IMR-90 (cell line): Measurements from ENCODE around the gene LHPP. TPM values are rescaled to one million over a fixed set of nuclear protein-coding genes. Genes with fewer than 3 reads are reported as not detected.

ENCODE experiments used
- ATAC-seq: fragments of 200-7000 bp; cut with Tn5 transposase; 2 replicates; pipeline ENCODE4 v1.9.1; 2020; ENCODE audit warnings: low read depth, mild to moderate bottlenecking, moderate library complexity
- BruUV-seq: library from RNA; stranded (reverse); fragments of 400-500 nt; replicated peaks from 2 replicates; lab custom pipeline; 2021; lab: Mats Ljungman, UMichigan
- CTCF ChIA-PET: fragments of 300-600 bp; formaldehyde crosslinking; extraction: SDS; loops from one replicate; lab custom pipeline; 2021; ENCODE audit warnings: antibody characterized with exemption; lab: Yijun Ruan, JAX
- POLR2A ChIA-PET: fragments of 300-600 bp; sonication (Branson Sonifier 250); formaldehyde crosslinking; loops from one replicate; lab custom pipeline; 2022; ENCODE audit warnings: antibody characterized with exemption; ENCODE audit not compliant: unreplicated experiment; lab: Charles Lee
- DNase-seq: peaks from one replicate; pipeline ENCODE4 v3.0.0; 2013
- H2AFZ ChIP-seq: replicated peaks from 2 replicates; pipeline ENCODE3; 2013; ENCODE audit warnings: low read length, mild to moderate bottlenecking; ENCODE audit not compliant: poor library complexity
- H2AK5ac ChIP-seq: 2 replicates; pipeline ENCODE4 v1.6.1; 2013; ENCODE audit warnings: low read depth, low read length, inconsistent platforms
- H2AK9ac ChIP-seq: replicated peaks from 2 replicates; pipeline ENCODE3; 2013; ENCODE audit warnings: mild to moderate bottlenecking, low read depth, low read length, moderate library complexity; ENCODE audit not compliant: poor library complexity
- H2BK120ac ChIP-seq: 2 replicates; pipeline ENCODE4 v1.6.1; 2013; ENCODE audit warnings: low read depth, low read length, inconsistent platforms
- H2BK15ac ChIP-seq: 3 replicates; pipeline ENCODE4 v1.6.1; 2013; ENCODE audit warnings: low read depth, low read length, inconsistent platforms
- H2BK20ac ChIP-seq: 2 replicates; pipeline ENCODE4 v1.6.1; 2013; ENCODE audit warnings: low read depth, mild to moderate bottlenecking, inconsistent platforms, low read length, moderate library complexity
- H2BK5ac ChIP-seq: 2 replicates; pipeline ENCODE4 v1.6.1; 2013; ENCODE audit warnings: mild to moderate bottlenecking, low read depth, low read length, inconsistent platforms; ENCODE audit not compliant: poor library complexity, severe bottlenecking
- H3K14ac ChIP-seq: replicated peaks from 2 replicates; pipeline ENCODE4 v1.6.1; 2013; ENCODE audit warnings: low read depth, low read length, inconsistent platforms
- H3K18ac ChIP-seq: 2 replicates; pipeline ENCODE4 v1.6.1; 2013; ENCODE audit warnings: low read depth, low read length, control low read depth
- H3K23ac ChIP-seq: 2 replicates; pipeline ENCODE4 v1.6.1; 2013; ENCODE audit warnings: low read depth, low read length, inconsistent platforms
- H3K27ac ChIP-seq: 2 replicates; pipeline ENCODE4 v1.5.1; 2013; ENCODE audit warnings: mild to moderate bottlenecking, control low read depth, low read length; ENCODE audit not compliant: insufficient read depth
- H3K27me3 ChIP-seq: 2 replicates; pipeline ENCODE4 v1.6.1; 2013; ENCODE audit warnings: low read length; ENCODE audit not compliant: control insufficient read depth, insufficient read depth
- H3K36me3 ChIP-seq: 2 replicates; pipeline ENCODE4 v1.6.1; 2013; ENCODE audit warnings: low read length, mixed read lengths; ENCODE audit not compliant: control insufficient read depth, insufficient read depth
- H3K4ac ChIP-seq: 2 replicates; pipeline ENCODE4 v1.6.1; 2013; ENCODE audit warnings: low read depth, low read length, inconsistent platforms
- H3K4me1 ChIP-seq: 2 replicates; pipeline ENCODE4 v1.6.1; 2013; ENCODE audit warnings: low read length, mixed read lengths; ENCODE audit not compliant: control insufficient read depth, insufficient read depth
- H3K4me2 ChIP-seq: 2 replicates; pipeline ENCODE4 v1.6.1; 2013; ENCODE audit warnings: low read depth, mild to moderate bottlenecking, control low read depth, low read length, moderate library complexity
- H3K4me3 ChIP-seq: 2 replicates; pipeline ENCODE4 v1.5.1; 2013; ENCODE audit warnings: low read depth, mild to moderate bottlenecking, control low read depth, low read length, moderate library complexity; ENCODE audit not compliant: insufficient read depth
- H3K56ac ChIP-seq: 2 replicates; pipeline ENCODE4 v1.6.1; 2013; ENCODE audit warnings: low read length, inconsistent platforms; ENCODE audit not compliant: insufficient read depth; ENCODE audit errors: extremely low read depth
- H3K79me1 ChIP-seq, 2 experiments: 2 replicates each; pipeline ENCODE4 v1.6.1; 2013; ENCODE audit warnings: low read length in 2 of 2, inconsistent platforms in 1 of 2, low read depth in 1 of 2
- H3K9ac ChIP-seq: 2 replicates; pipeline ENCODE4 v1.6.1; 2013; ENCODE audit warnings: low read depth, low read length, control low read depth
- H3K9me1 ChIP-seq: 2 replicates; pipeline ENCODE4 v1.6.1; 2013; ENCODE audit warnings: low read length, inconsistent platforms; ENCODE audit not compliant: insufficient read depth
- H3K9me3 ChIP-seq: 2 replicates; pipeline ENCODE4 v1.6.1; 2013; ENCODE audit warnings: low read length; ENCODE audit not compliant: control insufficient read depth, insufficient read depth
- H4K20me1 ChIP-seq: 2 replicates; pipeline ENCODE4 v1.6.1; 2013; ENCODE audit warnings: low read length, inconsistent platforms; ENCODE audit not compliant: insufficient read depth
- H4K5ac ChIP-seq: 2 replicates; pipeline ENCODE4 v1.6.1; 2013; ENCODE audit warnings: mild to moderate bottlenecking, low read depth, low read length, control low read depth
- H4K8ac ChIP-seq, 2 experiments: 2 replicates each; pipeline ENCODE4 v1.6.1; 2013; ENCODE audit warnings: low read depth in 2 of 2, low read length in 2 of 2, control low read depth in 1 of 2, inconsistent platforms in 1 of 2
- H4K91ac ChIP-seq: 2 replicates; pipeline ENCODE4 v1.6.1; 2013; ENCODE audit warnings: low read depth, low read length, inconsistent platforms; ENCODE audit not compliant: insufficient read depth
- BHLHE40 ChIP-seq: fragments of 150-350 bp; IDR thresholded peaks from 2 replicates; pipeline ENCODE4 v1.6.1; 2016; ENCODE audit warnings: mild to moderate bottlenecking, low read depth, low read length
- FOS ChIP-seq: fragments of 150-350 bp; IDR thresholded peaks from 2 replicates; pipeline ENCODE4 v1.6.1; 2016; ENCODE audit warnings: low read depth, low read length
- MAFK ChIP-seq: IDR thresholded peaks from 2 replicates; pipeline ENCODE4 v1.6.1; 2012; ENCODE audit warnings: low read depth, low read length, improper control_type of control experiment
- NFE2L2 ChIP-seq: fragments of 150-350 bp; IDR thresholded peaks from 2 replicates; pipeline ENCODE4 v1.6.1; 2016; ENCODE audit warnings: low read depth, mild to moderate bottlenecking, low read length
- POLR2A ChIP-seq: IDR thresholded peaks from 2 replicates; pipeline ENCODE4 v1.6.1; 2012; ENCODE audit warnings: mild to moderate bottlenecking, low read depth, low read length
- RFX5 ChIP-seq: IDR thresholded peaks from 2 replicates; pipeline ENCODE4 v1.8.0; 2012; ENCODE audit warnings: low read depth, mild to moderate bottlenecking, low read length, moderate library complexity
- SMC3 ChIP-seq: fragments of 150-350 bp; IDR thresholded peaks from 2 replicates; pipeline ENCODE4 v1.6.1; 2016; ENCODE audit warnings: low read depth, mild to moderate bottlenecking, antibody characterized with exemption, low read length, moderate library complexity
- whole genome bisulfite sequencing, 2 experiments: methylation state at CpG; one replicate each; pipeline versions ENCODE4 v1.1.5 to v1.1.7; 2013; ENCODE audit warnings: missing lambda C conversion rate in 2 of 2; ENCODE audit not compliant: insufficient read length in 1 of 2; ENCODE audit errors: extremely low coverage in 2 of 2; 5-methylcytosine and 5-hydroxymethylcytosine counted together
- dilution Hi-C: fragments of 300-500 bp; cut with HindIII; formaldehyde crosslinking; loops from one replicate; pipeline ENCODE4 v1.14.3; 2018; ENCODE audit warnings: low sequenced_read_pairs; ENCODE audit not compliant: unreplicated experiment
- in situ Hi-C: fragments of 300-500 bp; cut with MboI; formaldehyde crosslinking; loops from 3 replicates; pipeline ENCODE4 v1.14.3; 2019; ENCODE audit warnings: low sequenced_read_pairs, inconsistent platforms, mixed read lengths
- intact Hi-C: fragments of 100-400 bp; cut with micrococcal nuclease; formaldehyde crosslinking; loops from 2 replicates; pipeline ENCODE4 v1.10.0; 2022
- polyA plus RNA-seq, 3 experiments: library from polyadenylated mRNA; depleted of rRNA; stranded (reverse); fragments of >200 nt; gene quantifications; 2 replicates each; pipeline ENCODE4 v1.2.3, GENCODE V29; 2012; ENCODE audit warnings: low replicate concordance in 1 of 3
- total RNA-seq: library from RNA; depleted of rRNA; stranded (reverse); fragments of >200 nt; gene quantifications from 2 replicates; pipeline ENCODE4 v1.2.3, GENCODE V29; 2012
- TF ChIP-seq, protein P1 (sequence below): conservative IDR thresholded peaks from 2 replicates; pipeline ENCODE4 v1.5.1; 2012; ENCODE audit warnings: mild to moderate bottlenecking, low read depth, low read length, improper control_type of control experiment
- TF ChIP-seq, protein P2 (sequence below): fragments of 150-350 bp; IDR thresholded peaks from 2 replicates; pipeline ENCODE4 v1.6.1; 2016; ENCODE audit warnings: low read depth, mild to moderate bottlenecking, low read length, moderate library complexity, borderline replicate concordance

Gene LHPP
- total and polyA plus RNA-seq, 2 of the 4 experiments (the other 2 are of a cell fraction) = 2.7 to 8.3 TPM

DNA sequence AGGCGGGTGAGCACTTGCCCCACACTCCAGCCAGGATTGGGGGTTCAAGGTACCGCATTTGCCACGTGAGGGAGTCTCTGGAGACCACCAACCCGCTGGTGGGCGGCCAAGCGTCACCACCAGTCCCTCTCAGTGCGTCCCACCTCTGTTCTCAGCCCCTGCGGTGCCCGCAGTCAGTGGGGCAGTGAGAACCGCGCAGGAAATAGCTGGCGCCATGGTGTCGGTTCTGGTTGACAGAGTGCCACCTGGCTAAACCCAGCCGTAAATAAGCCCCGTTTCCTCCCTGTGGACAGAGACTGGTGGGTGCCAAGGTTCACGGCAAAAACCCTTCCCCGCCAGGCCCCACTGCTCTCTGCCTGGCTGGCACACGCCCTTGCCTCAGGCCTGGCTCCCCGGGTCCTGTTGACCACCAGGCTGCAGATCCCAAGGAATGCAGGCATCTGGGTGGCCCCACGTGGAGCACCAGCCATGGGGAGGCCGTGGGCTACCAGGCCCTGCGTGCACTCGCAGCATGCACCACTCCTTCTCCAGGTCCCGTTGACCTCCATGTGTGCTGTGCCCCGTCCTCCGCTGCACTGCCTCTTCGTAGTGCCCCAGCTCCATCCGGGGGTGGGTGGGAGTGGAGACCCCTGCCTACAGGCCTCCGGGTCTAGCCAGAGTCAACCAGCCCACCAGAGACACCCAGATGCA is 140.0 kb downstream of the LHPP start:
- no peak overlapping the region for H3K23ac ChIP-seq
- no peak overlapping the region for H2BK5ac ChIP-seq
- no peak overlapping the region for H3K4ac ChIP-seq
- no peak overlapping the region for H2BK15ac ChIP-seq
- no peak overlapping the region for H3K27ac ChIP-seq
- in situ Hi-C loops (no loop called here), intact Hi-C loops (no loop called here), dilution Hi-C loops (no loop called here)
- H3K27me3 ChIP-seq = peaks cover 4% of the 10 kb centered on the region; the same call in 1 of the 2 replicates
- H4K91ac ChIP-seq = no peak overlapping the region
- no peak overlapping the region for H2AK9ac ChIP-seq
- H3K56ac ChIP-seq = no peak overlapping the region
- H3K4me1 ChIP-seq = no peaks in the 10 kb centered on the region
- no peak overlapping the region for H2BK120ac ChIP-seq
- no peak overlapping the region for H3K9ac ChIP-seq
- TF ChIP-seq SMC3 = no peak
- TF ChIP-seq, protein P1, sequence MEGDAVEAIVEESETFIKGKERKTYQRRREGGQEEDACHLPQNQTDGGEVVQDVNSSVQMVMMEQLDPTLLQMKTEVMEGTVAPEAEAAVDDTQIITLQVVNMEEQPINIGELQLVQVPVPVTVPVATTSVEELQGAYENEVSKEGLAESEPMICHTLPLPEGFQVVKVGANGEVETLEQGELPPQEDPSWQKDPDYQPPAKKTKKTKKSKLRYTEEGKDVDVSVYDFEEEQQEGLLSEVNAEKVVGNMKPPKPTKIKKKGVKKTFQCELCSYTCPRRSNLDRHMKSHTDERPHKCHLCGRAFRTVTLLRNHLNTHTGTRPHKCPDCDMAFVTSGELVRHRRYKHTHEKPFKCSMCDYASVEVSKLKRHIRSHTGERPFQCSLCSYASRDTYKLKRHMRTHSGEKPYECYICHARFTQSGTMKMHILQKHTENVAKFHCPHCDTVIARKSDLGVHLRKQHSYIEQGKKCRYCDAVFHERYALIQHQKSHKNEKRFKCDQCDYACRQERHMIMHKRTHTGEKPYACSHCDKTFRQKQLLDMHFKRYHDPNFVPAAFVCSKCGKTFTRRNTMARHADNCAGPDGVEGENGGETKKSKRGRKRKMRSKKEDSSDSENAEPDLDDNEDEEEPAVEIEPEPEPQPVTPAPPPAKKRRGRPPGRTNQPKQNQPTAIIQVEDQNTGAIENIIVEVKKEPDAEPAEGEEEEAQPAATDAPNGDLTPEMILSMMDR = no peak
- no peak for TF ChIP-seq RFX5
- TF ChIP-seq BHLHE40 = no peak
- TF ChIP-seq, protein P2, sequence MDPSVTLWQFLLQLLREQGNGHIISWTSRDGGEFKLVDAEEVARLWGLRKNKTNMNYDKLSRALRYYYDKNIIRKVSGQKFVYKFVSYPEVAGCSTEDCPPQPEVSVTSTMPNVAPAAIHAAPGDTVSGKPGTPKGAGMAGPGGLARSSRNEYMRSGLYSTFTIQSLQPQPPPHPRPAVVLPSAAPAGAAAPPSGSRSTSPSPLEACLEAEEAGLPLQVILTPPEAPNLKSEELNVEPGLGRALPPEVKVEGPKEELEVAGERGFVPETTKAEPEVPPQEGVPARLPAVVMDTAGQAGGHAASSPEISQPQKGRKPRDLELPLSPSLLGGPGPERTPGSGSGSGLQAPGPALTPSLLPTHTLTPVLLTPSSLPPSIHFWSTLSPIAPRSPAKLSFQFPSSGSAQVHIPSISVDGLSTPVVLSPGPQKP = no peak
- no peak for TF ChIP-seq POLR2A
- TF ChIP-seq MAFK = no peak
- no peak for TF ChIP-seq NFE2L2
- TF ChIP-seq FOS = no peak
- no peak for DNase-seq
- H3K4me2 ChIP-seq = no peak overlapping the region
- H3K14ac ChIP-seq = no peak overlapping the region
- no peak for ATAC-seq
- H3K4me3 ChIP-seq = no peak overlapping the region
- WGBS, 2 experiments = 90% methylated on average over 7 of the region's 29 CpGs; no CpG with 5 or more reads in 1 of the 2 experiments
- no peaks in the 10 kb centered on the region for H3K9me3 ChIP-seq
- no peaks in the 10 kb centered on the region for H3K36me3 ChIP-seq
- no peak overlapping the region for H2AK5ac ChIP-seq
- H3K9me1 ChIP-seq = no peaks in the 10 kb centered on the region
- no TSS peak for BruUV-seq
- CTCF ChIA-PET = no interaction called here
- no peaks in the 10 kb centered on the region for H3K79me1 ChIP-seq
- no peak overlapping the region for H4K8ac ChIP-seq
- POLR2A ChIA-PET = interaction anchor here (0.6 kb wide), 1 partner anchor 144 kb away, joined by 4 read pairs; no protein-coding TSS in a partner anchor
- no peak overlapping the region for H2AFZ ChIP-seq
- no peak overlapping the region for H4K5ac ChIP-seq
- H4K20me1 ChIP-seq = no peaks in the 10 kb centered on the region
- H3K18ac ChIP-seq = no peak overlapping the region
- H2BK20ac ChIP-seq = no peak overlapping the region
